HepG2 (cell line): ENCODE data around the gene ACTRT2. TPM values are rescaled to one million over a fixed set of nuclear protein-coding genes. Genes with fewer than 3 reads are reported as not detected.

Source experiments
- FLYWCH1 ChIP-seq: sonication (generic); formaldehyde crosslinking; IDR thresholded peaks from 2 replicates; pipeline ENCODE4 v1.8.1; 2023; ENCODE audit warnings: mild to moderate bottlenecking, missing genetic modification reagents
- HDAC2 ChIP-seq: sonication (generic); formaldehyde crosslinking; IDR thresholded peaks from 2 replicates; pipeline ENCODE4 v1.4.0; 2020; ENCODE audit warnings: missing genetic modification reagents
- HNRNPL ChIP-seq: fragments of 200-400 bp; formaldehyde crosslinking; IDR thresholded peaks from 2 replicates; pipeline ENCODE4 v1.6.1; 2017; ENCODE audit warnings: mild to moderate bottlenecking, low read depth, low read length
- IKZF4 ChIP-seq: sonication (generic); formaldehyde crosslinking; IDR thresholded peaks from 2 replicates; pipeline ENCODE4 v1.5.1; 2020; ENCODE audit warnings: borderline replicate concordance, mild to moderate bottlenecking, low read depth, missing genetic modification reagents; ENCODE audit errors: not compliant biosample characterization
- KDM2A ChIP-seq: sonication (generic); formaldehyde crosslinking; IDR thresholded peaks from 2 replicates; pipeline ENCODE4 v1.4.0; 2020; ENCODE audit warnings: low read depth, missing genetic modification reagents, borderline replicate concordance
- MED1 ChIP-seq: sonication (generic); formaldehyde crosslinking; IDR thresholded peaks from 2 replicates; pipeline ENCODE4 v1.4.0; 2020; ENCODE audit warnings: missing genetic modification reagents
- MTA1 ChIP-seq: sonication (generic); formaldehyde crosslinking; IDR thresholded peaks from 2 replicates; pipeline ENCODE4 v1.4.0; 2020; ENCODE audit warnings: missing genetic modification reagents, mild to moderate bottlenecking, borderline replicate concordance
- MTF2 ChIP-seq: sonication (generic); formaldehyde crosslinking; IDR thresholded peaks from 2 replicates; pipeline ENCODE4 v1.5.0; 2020; ENCODE audit warnings: missing genetic modification reagents, borderline replicate concordance
- RXRB ChIP-seq: IDR thresholded peaks from 2 replicates; pipeline ENCODE4 v1.6.1; 2016; ENCODE audit warnings: borderline replicate concordance, missing genetic modification reagents, missing compliant biosample characterization
- SALL1 ChIP-seq: sonication (generic); formaldehyde crosslinking; IDR thresholded peaks from 2 replicates; pipeline ENCODE4 v1.8.0; 2022; ENCODE audit warnings: mild to moderate bottlenecking, missing genetic modification reagents
- TBX2 ChIP-seq: sonication (generic); formaldehyde crosslinking; IDR thresholded peaks from 2 replicates; pipeline ENCODE4 v1.5.0; 2020; ENCODE audit warnings: missing genetic modification reagents, mild to moderate bottlenecking, borderline replicate concordance
- TGIF2 ChIP-seq: IDR thresholded peaks from 2 replicates; pipeline ENCODE4 v1.6.1; 2016; ENCODE audit warnings: control low read depth, missing compliant biosample characterization
- THAP11 ChIP-seq: IDR thresholded peaks from 2 replicates; pipeline ENCODE4 v1.6.1; 2016; ENCODE audit warnings: missing biosample characterization, missing genetic modification reagents
- XRCC5 ChIP-seq: fragments of 200-400 bp; formaldehyde crosslinking; optimal IDR thresholded peaks from 2 replicates; pipeline ENCODE3; 2017; ENCODE audit warnings: mild to moderate bottlenecking, low read length
- YY1 ChIP-seq: IDR thresholded peaks from 2 replicates; pipeline ENCODE4 v1.6.1; 2011; ENCODE audit warnings: low read length, low read depth, moderate library complexity, mild to moderate bottlenecking; ENCODE audit not compliant: insufficient read depth, insufficient replicate concordance
- ZNF225 ChIP-seq: sonication (generic); formaldehyde crosslinking; IDR thresholded peaks from 2 replicates; pipeline ENCODE4 v1.4.0; 2020; ENCODE audit warnings: mild to moderate bottlenecking, missing genetic modification reagents
- ZNF546 ChIP-seq: sonication (generic); formaldehyde crosslinking; conservative IDR thresholded peaks from 2 replicates; pipeline ENCODE4 v1.8.1; 2023; ENCODE audit warnings: mild to moderate bottlenecking, missing genetic modification reagents
- ZNF550 ChIP-seq: sonication (generic); formaldehyde crosslinking; IDR thresholded peaks from 2 replicates; pipeline ENCODE4 v1.4.0; 2020; ENCODE audit warnings: mild to moderate bottlenecking, missing genetic modification reagents, borderline replicate concordance
- ZNF713 ChIP-seq: sonication (generic); formaldehyde crosslinking; IDR thresholded peaks from 2 replicates; pipeline ENCODE4 v1.4.0; 2020; ENCODE audit warnings: mild to moderate bottlenecking, missing genetic modification reagents
- ZNF746 ChIP-seq: sonication (generic); formaldehyde crosslinking; IDR thresholded peaks from 2 replicates; pipeline ENCODE4 v1.8.0; 2022; ENCODE audit warnings: mild to moderate bottlenecking, missing genetic modification reagents
- polyA plus RNA-seq, 8 experiments: library from polyadenylated mRNA; depleted of rRNA in 3 of 8; stranded (reverse) in 7 of 8; unstranded in 1 of 8; fragments of >200 nt; fragmentation: Illumina TruSeq in 4 of 8; extraction: Trizol in 4 of 8; gene quantifications; 2 replicates each; pipeline versions ENCODE4 v1.2.1 to v1.2.3, GENCODE V29; 2011 to 2016; ENCODE audit warnings: low read depth in 4 of 8, missing spikeins in 1 of 8, mixed read lengths in 1 of 8; ENCODE audit not compliant: insufficient read depth in 1 of 8
- total RNA-seq, 5 experiments: library from RNA; depleted of rRNA; stranded (reverse); fragments of >200 nt; fragmentation: Illumina TruSeq; extraction: Trizol; gene quantifications; 2 replicates each; pipeline ENCODE4 v1.2.3, GENCODE V29; 2016; ENCODE audit warnings: low read depth in 1 of 5
- TF ChIP-seq, protein P1 (sequence below): sonication (generic); formaldehyde crosslinking; IDR thresholded peaks from 2 replicates; pipeline ENCODE4 v1.8.0; 2022; ENCODE audit warnings: missing genetic modification reagents, mild to moderate bottlenecking, moderate library complexity, borderline replicate concordance
- TF ChIP-seq, protein P2 (sequence below): sonication (generic); formaldehyde crosslinking; IDR thresholded peaks from 2 replicates; pipeline ENCODE4 v1.4.0; 2020; ENCODE audit warnings: missing genetic modification reagents
- TF ChIP-seq, protein P3 (sequence below): sonication (generic); formaldehyde crosslinking; IDR thresholded peaks from 2 replicates; pipeline ENCODE4 v1.5.1; 2020; ENCODE audit warnings: missing genetic modification reagents, mild to moderate bottlenecking, borderline replicate concordance
- TF ChIP-seq, protein P4 (sequence below): sonication (generic); formaldehyde crosslinking; IDR thresholded peaks from 2 replicates; pipeline ENCODE4 v1.4.0; 2020; ENCODE audit warnings: missing genetic modification reagents

Gene ACTRT2
- total and polyA plus RNA-seq, 2 of the 13 experiments (the other 11 are each of a cell fraction or from before 2014, with no cell fraction given): not detected

DNA sequence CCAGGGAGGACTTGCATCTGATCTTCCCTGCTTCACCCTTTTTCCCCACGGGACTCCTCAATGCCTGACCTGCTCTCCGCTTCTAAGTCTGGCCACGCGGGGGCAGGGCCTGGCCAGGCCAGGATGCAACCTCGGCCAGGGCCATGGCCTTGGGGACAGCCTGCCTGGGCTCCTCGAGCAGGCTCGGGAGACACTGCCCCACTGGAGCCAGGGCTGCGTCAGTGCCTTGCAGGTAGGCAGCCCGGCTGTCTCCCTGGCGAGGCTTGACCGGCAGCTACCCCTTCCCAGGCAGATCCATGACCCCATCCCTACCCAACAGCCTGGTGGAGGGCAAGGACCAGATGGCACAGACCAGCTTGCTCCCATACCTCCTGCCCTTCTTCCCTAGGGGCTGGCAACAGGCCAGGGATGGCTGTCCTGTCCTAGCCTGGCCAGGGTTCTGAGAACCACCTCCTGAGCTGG is 45.0 kb downstream of the ACTRT2 start (continued):
- TF ChIP-seq, protein P1, sequence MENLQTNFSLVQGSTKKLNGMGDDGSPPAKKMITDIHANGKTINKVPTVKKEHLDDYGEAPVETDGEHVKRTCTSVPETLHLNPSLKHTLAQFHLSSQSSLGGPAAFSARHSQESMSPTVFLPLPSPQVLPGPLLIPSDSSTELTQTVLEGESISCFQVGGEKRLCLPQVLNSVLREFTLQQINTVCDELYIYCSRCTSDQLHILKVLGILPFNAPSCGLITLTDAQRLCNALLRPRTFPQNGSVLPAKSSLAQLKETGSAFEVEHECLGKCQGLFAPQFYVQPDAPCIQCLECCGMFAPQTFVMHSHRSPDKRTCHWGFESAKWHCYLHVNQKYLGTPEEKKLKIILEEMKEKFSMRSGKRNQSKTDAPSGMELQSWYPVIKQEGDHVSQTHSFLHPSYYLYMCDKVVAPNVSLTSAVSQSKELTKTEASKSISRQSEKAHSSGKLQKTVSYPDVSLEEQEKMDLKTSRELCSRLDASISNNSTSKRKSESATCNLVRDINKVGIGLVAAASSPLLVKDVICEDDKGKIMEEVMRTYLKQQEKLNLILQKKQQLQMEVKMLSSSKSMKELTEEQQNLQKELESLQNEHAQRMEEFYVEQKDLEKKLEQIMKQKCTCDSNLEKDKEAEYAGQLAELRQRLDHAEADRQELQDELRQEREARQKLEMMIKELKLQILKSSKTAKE: 0 out of 2 replicates have a peak, but pooled peaks have one; percentile 18
- TF ChIP-seq ZNF550 (CRISPR knock-in tag): 0 out of 2 replicates have a peak, but pooled peaks have one; percentile 44
- 0 out of 2 replicates have a peak, but pooled peaks have one; percentile 35 for TF ChIP-seq ZNF225 (CRISPR knock-in tag)
- TF ChIP-seq YY1: peak; percentile 44
- 0 out of 2 replicates have a peak, but pooled peaks have one; percentile 23 for TF ChIP-seq TGIF2 (CRISPR knock-in tag)
- peak; percentile 77 for TF ChIP-seq KDM2A (CRISPR knock-in tag)
- TF ChIP-seq, protein P2, sequence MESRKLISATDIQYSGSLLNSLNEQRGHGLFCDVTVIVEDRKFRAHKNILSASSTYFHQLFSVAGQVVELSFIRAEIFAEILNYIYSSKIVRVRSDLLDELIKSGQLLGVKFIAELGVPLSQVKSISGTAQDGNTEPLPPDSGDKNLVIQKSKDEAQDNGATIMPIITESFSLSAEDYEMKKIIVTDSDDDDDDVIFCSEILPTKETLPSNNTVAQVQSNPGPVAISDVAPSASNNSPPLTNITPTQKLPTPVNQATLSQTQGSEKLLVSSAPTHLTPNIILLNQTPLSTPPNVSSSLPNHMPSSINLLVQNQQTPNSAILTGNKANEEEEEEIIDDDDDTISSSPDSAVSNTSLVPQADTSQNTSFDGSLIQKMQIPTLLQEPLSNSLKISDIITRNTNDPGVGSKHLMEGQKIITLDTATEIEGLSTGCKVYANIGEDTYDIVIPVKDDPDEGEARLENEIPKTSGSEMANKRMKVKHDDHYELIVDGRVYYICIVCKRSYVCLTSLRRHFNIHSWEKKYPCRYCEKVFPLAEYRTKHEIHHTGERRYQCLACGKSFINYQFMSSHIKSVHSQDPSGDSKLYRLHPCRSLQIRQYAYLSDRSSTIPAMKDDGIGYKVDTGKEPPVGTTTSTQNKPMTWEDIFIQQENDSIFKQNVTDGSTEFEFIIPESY: peak; percentile 86
- 0 out of 2 replicates have a peak, but pooled peaks have one; percentile 39 for TF ChIP-seq THAP11
- no peak for TF ChIP-seq FLYWCH1 (CRISPR knock-in tag)
- TF ChIP-seq ZNF546 (CRISPR knock-in tag): 0 out of 2 replicates have a peak, but pooled peaks have one; percentile 33
- TF ChIP-seq RXRB (CRISPR knock-in tag): 0 out of 2 replicates have a peak, but pooled peaks have one; percentile 27
- TF ChIP-seq ZNF746: no peak
- no peak for TF ChIP-seq ZNF713 (CRISPR knock-in tag)
- TF ChIP-seq XRCC5: peak; percentile 50
- peak; percentile 57; the same call in 1 of the 2 replicates for TF ChIP-seq HDAC2
- TF ChIP-seq, protein P3, sequence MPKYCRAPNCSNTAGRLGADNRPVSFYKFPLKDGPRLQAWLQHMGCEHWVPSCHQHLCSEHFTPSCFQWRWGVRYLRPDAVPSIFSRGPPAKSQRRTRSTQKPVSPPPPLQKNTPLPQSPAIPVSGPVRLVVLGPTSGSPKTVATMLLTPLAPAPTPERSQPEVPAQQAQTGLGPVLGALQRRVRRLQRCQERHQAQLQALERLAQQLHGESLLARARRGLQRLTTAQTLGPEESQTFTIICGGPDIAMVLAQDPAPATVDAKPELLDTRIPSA (CRISPR knock-in tag): no peak
- 0 out of 2 replicates have a peak, but pooled peaks have one; percentile 44 for TF ChIP-seq HNRNPL
- TF ChIP-seq MED1 (CRISPR knock-in tag): 0 out of 2 replicates have a peak, but pooled peaks have one; percentile 63
- TF ChIP-seq MTF2: peak; percentile 24; the same call in 1 of the 2 replicates
- TF ChIP-seq TBX2 (CRISPR knock-in tag): no peak
- TF ChIP-seq MTA1 (CRISPR knock-in tag): peak; percentile 36; the same call in 1 of the 2 replicates
- TF ChIP-seq, protein P4, sequence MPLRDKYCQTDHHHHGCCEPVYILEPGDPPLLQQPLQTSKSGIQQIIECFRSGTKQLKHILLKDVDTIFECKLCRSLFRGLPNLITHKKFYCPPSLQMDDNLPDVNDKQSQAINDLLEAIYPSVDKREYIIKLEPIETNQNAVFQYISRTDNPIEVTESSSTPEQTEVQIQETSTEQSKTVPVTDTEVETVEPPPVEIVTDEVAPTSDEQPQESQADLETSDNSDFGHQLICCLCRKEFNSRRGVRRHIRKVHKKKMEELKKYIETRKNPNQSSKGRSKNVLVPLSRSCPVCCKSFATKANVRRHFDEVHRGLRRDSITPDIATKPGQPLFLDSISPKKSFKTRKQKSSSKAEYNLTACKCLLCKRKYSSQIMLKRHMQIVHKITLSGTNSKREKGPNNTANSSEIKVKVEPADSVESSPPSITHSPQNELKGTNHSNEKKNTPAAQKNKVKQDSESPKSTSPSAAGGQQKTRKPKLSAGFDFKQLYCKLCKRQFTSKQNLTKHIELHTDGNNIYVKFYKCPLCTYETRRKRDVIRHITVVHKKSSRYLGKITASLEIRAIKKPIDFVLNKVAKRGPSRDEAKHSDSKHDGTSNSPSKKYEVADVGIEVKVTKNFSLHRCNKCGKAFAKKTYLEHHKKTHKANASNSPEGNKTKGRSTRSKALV: peak; percentile 60; the same call in 1 of the 2 replicates
- no peak for TF ChIP-seq IKZF4 (CRISPR knock-in tag)
- TF ChIP-seq SALL1 (CRISPR knock-in tag): peak; percentile 79
